LNCaP clone FGC (cell line): Measurements from ENCODE around the gene TANGO2.

Experiments
- DNase-seq: peaks from one replicate; pipeline ENCODE4 v3.0.0-alpha.2; 2011; ENCODE audit warnings: low read depth
- H3K4me3 ChIP-seq: 2 replicates; pipeline ENCODE4 v1.5.1; 2011; ENCODE audit warnings: mild to moderate bottlenecking, low read depth, low read length, control low read depth
- TF ChIP-seq, protein P1 (sequence below): IDR thresholded peaks from 2 replicates; pipeline ENCODE4 v1.5.1; 2012; ENCODE audit warnings: mild to moderate bottlenecking; ENCODE audit not compliant: control insufficient read depth, insufficient read depth; ENCODE audit errors: extremely low read depth

Gene TANGO2

GRCh38 chr22:20111689-20112622 lies 91.0 kb downstream of the TANGO2 start:
- no peak for DNase-seq
- TF ChIP-seq, protein P1, sequence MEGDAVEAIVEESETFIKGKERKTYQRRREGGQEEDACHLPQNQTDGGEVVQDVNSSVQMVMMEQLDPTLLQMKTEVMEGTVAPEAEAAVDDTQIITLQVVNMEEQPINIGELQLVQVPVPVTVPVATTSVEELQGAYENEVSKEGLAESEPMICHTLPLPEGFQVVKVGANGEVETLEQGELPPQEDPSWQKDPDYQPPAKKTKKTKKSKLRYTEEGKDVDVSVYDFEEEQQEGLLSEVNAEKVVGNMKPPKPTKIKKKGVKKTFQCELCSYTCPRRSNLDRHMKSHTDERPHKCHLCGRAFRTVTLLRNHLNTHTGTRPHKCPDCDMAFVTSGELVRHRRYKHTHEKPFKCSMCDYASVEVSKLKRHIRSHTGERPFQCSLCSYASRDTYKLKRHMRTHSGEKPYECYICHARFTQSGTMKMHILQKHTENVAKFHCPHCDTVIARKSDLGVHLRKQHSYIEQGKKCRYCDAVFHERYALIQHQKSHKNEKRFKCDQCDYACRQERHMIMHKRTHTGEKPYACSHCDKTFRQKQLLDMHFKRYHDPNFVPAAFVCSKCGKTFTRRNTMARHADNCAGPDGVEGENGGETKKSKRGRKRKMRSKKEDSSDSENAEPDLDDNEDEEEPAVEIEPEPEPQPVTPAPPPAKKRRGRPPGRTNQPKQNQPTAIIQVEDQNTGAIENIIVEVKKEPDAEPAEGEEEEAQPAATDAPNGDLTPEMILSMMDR = no peak
- H3K4me3 ChIP-seq = no peak overlapping the region

GRCh38 chr22:20112623-20113511 lies 92.0 kb downstream of the TANGO2 start:
- no peak for DNase-seq
- no peak overlapping the region for H3K4me3 ChIP-seq
- TF ChIP-seq, protein P1 = no peak

DNA sequence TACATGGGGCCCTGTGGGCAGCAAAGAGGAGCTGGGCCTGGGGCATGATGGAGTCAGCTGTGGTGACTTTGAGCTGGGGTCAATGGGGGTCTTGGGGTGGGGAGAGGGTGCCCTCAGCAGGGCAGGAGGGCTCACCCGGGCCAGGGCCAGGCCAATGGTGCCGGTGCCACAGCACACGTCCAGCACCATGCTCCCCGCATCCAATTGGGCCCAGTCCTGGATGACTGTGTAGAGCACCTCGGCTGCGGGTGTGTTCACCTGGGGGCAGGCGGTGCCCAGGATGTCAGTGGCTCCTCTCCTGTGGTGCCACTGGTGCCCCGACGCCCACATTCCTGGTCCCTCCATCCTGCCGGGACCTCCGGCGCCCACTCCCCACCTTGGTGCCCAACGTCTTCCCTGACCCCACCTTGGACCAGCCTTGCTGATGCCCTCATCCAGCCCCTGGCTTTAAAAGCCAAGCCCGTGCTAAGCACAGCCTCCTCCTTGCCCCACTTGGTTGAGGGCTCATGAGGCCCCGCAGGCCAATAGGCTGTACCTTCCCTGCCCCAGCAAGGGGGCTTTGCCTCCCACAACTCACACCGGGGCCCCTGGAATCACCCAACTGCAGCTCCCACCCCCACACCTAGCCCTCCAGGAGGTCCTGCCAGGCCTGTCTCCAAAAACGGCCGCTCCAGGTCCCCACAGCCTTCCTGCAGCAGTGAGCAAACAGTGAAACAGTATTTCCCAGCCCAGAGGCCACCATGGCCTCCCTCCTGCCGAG lies 92.8 kb downstream of the TANGO2 start:
- TF ChIP-seq, protein P1 = no peak
- DNase-seq = no peak

GRCh38 chr22:20114506-20115475 lies 93.9 kb downstream of the TANGO2 start:
- TF ChIP-seq, protein P1 = no peak
- no peak overlapping the region for H3K4me3 ChIP-seq

More for the DNA sequence above, 92.8 kb downstream of the TANGO2 start:
- H3K4me3 ChIP-seq = no peak overlapping the region

GRCh38 chr22:20115691-20116375 lies 94.9 kb downstream of the TANGO2 start, which contains the start of gene RANBP1:
Gene RANBP1, plus strand, starts transcription at chr22:20116104. Its CDS starts 81 bp downstream, at chr22:20116185.
- no peak for DNase-seq
- TF ChIP-seq, protein P1 = no peak

More at GRCh38 chr22:20114506-20115475, 93.9 kb downstream of the TANGO2 start:
- DNase-seq = no peak

More at GRCh38 chr22:20115691-20116375, 94.9 kb downstream of the TANGO2 start, which contains the start of gene RANBP1:
- H3K4me3 ChIP-seq = peak within 1 kb of the TSS; percentile 75
